ENCODE results near the gene SLC25A21.
"Not testable (repeated sequence)": the region's sequence is repeated elsewhere in the genome, so short reads cannot be mapped to it uniquely, and the experiment has no call there.

SLC25A21 gene

DNA sequence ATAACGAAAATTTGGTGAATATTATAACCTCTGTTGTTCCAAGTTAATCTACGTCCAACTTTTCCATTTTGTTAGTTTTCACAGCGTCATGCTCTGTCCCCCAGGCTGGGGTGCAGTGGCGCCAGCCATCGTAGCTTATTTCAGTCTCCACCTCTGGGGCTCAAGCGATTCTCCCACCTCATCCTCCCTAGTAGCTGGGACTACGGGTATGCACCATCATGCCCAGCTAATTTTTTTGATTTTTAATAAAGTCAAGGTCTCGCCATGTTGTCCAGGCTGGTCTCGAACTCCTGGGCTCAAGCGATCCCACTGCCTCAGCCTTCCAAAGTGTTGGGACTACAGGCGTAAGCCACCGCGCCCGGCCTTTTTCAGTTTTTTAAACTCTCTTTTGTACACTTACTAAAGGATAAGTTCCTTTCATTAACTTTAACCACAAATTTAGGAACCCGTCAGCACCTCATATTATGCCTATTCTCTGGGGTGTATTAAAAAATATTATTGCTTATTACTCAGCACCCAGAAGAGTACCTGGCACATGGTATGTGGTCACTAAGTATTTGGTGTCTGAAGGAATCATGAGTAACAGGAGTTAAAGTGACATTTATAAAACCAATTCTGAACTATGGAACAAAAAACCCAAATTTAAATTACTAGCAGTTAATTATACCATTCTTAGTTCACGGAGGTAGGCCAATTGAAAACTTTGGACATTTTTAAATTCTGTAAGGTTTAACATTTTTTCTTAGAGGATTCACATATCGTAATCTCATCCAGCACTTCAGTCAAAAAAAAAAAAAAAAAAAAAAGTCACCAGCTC, 24.4 kb upstream of the SLC25A21 start:
- peak overlapping the region; percentile 76 for H3K4me3 ChIP-seq (ENCODE audit: low read length)
- peak; percentile 7 for DNase-seq (ENCODE audit: low read depth)
- TF ChIP-seq, protein P1, sequence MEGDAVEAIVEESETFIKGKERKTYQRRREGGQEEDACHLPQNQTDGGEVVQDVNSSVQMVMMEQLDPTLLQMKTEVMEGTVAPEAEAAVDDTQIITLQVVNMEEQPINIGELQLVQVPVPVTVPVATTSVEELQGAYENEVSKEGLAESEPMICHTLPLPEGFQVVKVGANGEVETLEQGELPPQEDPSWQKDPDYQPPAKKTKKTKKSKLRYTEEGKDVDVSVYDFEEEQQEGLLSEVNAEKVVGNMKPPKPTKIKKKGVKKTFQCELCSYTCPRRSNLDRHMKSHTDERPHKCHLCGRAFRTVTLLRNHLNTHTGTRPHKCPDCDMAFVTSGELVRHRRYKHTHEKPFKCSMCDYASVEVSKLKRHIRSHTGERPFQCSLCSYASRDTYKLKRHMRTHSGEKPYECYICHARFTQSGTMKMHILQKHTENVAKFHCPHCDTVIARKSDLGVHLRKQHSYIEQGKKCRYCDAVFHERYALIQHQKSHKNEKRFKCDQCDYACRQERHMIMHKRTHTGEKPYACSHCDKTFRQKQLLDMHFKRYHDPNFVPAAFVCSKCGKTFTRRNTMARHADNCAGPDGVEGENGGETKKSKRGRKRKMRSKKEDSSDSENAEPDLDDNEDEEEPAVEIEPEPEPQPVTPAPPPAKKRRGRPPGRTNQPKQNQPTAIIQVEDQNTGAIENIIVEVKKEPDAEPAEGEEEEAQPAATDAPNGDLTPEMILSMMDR (IDR thresholded peaks at IDR 0.05; ENCODE audit: insufficient read depth, low read depth, low read length, missing control alignments): no peak

GRCh38 chr14:37195327-37195726, 22.9 kb upstream of the SLC25A21 start:
- H3K4me3 ChIP-seq (ENCODE audit: low read length): no peak overlapping the region
- TF ChIP-seq, protein P1 (IDR thresholded peaks at IDR 0.05; ENCODE audit: insufficient read depth, low read depth, low read length, missing control alignments): no peak
- DNase-seq (ENCODE audit: low read depth): peak; percentile 79

- H3K4me3 ChIP-seq (ENCODE audit: low read length): no peak overlapping the region
- no peak for DNase-seq (ENCODE audit: low read depth)
- TF ChIP-seq, protein P1 (IDR thresholded peaks at IDR 0.05; ENCODE audit: insufficient read depth, low read depth, low read length, missing control alignments): no peak
Measured at GRCh38 chr14:37194698-37195097, 22.3 kb upstream of the SLC25A21 start.

GRCh38 chr14:37189733-37190132, 17.3 kb upstream of the SLC25A21 start:
- H3K4me3 ChIP-seq (ENCODE audit: low read length); DNase-seq (ENCODE audit: low read depth): not testable (repeated sequence)

DNA sequence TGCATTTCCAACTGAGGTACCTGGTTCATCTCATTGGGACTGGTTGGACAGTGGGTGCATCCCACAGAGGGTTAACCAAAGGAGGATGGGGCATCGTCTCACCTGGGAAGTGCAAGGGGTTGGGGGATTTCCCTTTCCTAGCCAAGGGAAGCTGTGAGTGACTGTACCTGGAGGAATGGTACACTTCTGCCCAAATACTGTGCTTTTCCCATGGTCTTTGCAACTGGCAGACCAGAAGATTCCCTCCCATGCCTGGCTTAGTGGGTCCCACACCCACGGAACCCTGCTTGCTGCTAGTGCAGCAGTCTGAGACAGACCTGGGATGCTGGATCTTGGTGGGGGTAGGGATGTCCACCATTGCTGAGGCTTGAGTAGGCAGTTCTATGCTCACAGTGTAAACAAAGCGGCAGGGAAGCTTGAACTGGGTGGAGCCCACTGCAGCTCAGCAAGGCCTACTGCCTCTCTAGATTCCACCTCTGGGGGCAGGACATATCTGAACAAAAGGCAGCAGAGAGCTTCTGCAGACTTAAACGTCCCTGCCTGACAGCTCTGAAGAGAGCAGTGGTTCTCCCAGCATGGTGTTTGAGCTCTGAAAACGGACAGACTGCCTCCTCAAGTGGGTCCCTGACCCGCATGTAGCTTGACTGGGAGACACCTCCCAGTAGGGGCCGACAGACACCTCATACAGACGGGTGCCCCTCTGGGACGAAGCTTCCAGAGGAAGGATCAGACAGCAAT, 15.6 kb upstream of the SLC25A21 start:
- not testable (repeated sequence) for H3K4me3 ChIP-seq (ENCODE audit: low read length); DNase-seq (ENCODE audit: low read depth)

- TF ChIP-seq, protein P1 (IDR thresholded peaks at IDR 0.05; ENCODE audit: insufficient read depth, low read depth, low read length, missing control alignments): no peak
- DNase-seq (ENCODE audit: low read depth): no peak
- no peak overlapping the region for H3K4me3 ChIP-seq (ENCODE audit: low read length)
Measured at GRCh38 chr14:37187294-37187693, 14.9 kb upstream of the SLC25A21 start.

DNA sequence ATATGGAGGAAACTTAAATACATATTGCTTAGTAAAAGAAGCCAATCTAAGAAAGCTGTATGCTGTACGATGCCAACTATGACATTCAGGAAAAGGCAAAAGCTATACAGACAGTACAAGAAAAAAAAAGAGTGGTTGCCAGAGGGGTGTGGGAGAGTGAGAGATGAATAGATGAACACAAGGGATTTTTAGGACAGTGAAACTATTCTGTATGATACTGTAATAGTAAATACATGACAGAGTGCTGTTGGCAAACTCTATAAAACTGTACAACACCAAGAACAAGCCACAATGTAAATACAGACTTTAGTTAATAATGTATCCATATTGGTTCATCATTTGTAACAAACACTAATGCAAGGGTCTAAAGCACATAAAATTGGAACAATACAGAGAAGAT, 14.5 kb upstream of the SLC25A21 start:
- DNase-seq (ENCODE audit: low read depth): no peak
- TF ChIP-seq, protein P1 (IDR thresholded peaks at IDR 0.05; ENCODE audit: insufficient read depth, low read depth, low read length, missing control alignments): no peak
- H3K4me3 ChIP-seq (ENCODE audit: low read length): no peak overlapping the region

- no peak overlapping the region for H3K4me3 ChIP-seq (ENCODE audit: low read length)
- DNase-seq (ENCODE audit: low read depth): no peak
- TF ChIP-seq, protein P1 (IDR thresholded peaks at IDR 0.05; ENCODE audit: insufficient read depth, low read depth, low read length, missing control alignments): no peak
Measured at GRCh38 chr14:37185670-37186069, 13.3 kb upstream of the SLC25A21 start.

DNA sequence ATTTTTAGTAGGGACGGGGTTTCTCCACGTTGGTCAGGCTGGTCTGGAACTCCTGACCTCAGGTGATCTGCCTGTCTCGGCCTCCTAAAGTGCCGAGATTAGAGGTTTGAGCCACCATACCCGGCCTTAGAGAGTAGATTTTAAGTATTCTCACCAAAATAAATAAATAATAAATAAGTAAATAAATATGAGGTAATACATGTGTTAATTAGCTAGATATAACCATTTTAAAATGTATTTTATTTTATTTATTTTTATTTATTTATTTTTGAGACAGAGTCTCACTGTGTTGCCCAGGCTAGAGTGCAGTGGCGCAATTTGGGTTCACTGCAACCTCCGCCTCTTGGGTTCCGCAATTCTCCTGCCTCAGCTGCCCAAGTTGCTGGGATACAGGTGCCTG, 12.1 kb upstream of the SLC25A21 start:
- not testable (repeated sequence) for DNase-seq (ENCODE audit: low read depth); H3K4me3 ChIP-seq (ENCODE audit: low read length)

Data from epithelial cell of esophagus (primary cell).